Measurements from ENCODE around the gene JHY. TPM values are rescaled to one million over a fixed set of nuclear protein-coding genes. Genes with fewer than 3 reads are reported as not detected.
A peak's percentile ranks its signal among the peaks of the same experiment; 100 is the strongest.

Gene JHY
- total RNA-seq, result 1 to 10 TPM; 3.1 to 3.2 TPM

DNA sequence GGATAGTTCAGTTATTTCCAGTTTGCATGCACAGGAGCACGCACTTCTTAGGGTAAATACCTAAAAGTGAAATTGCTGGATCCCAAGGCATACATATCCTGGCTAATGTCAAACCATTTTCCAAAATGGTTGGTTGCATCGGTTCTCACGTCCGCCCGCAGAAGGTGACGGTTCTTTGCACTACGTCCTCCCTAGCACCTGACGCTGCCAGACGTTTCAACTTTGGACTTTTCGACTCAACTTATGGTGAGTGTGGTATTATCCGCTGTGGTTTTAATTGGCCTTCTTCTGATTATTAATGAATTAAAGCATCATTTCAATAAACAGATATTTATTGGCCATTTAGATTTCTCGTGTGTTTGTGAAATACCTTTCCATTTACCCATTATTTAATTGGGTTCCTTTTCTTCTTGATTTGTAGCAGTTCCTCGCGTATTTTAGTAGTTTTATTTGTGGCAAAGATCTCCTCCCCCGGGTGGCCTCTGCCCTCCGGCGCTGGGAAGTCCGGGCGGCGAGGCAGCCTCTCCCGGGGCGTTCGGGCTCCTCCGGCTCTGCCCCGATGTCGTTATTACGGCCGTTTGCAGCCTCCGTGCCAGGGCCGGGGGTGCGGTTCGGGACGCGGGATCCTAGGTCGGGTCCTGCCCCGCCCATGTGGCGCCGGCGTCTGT is at the start of gene JHY:
Gene JHY (plus strand): TSS at position 571 of the 668 bp plus-strand sequence. CDS start 3,091 bp downstream, outside the sequence.
- Mint-ChIP-seq H3K4me1 (peaks cover 32% of the 10 kb centered on the region), H3K36me3 (peaks cover 6% of the 10 kb centered on the region), H3K27me3 (no peaks in the 10 kb centered on the region), H3K9me3 (no peaks in the 10 kb centered on the region), H3K4me3 (peak within 1 kb of the TSS; percentile 86), H3K27ac (peak within 1 kb of the TSS; percentile 85)
- DNase-seq, result no peak

GRCh38 chr11:122833846-122834464 is 48.6 kb upstream of the JHY start:
- Mint-ChIP-seq H3K4me1 (peaks cover 48% of the 10 kb centered on the region), H3K27me3 (no peaks in the 10 kb centered on the region), H3K4me3 (no peak overlapping the region), H3K27ac (no peak overlapping the region), H3K36me3 (no peaks in the 10 kb centered on the region), H3K9me3 (peaks cover 8% of the 10 kb centered on the region)
- no peak for DNase-seq

- Mint-ChIP-seq H3K27ac (no peak overlapping the region), H3K4me1 (peaks cover 59% of the 10 kb centered on the region), H3K36me3 (peaks cover 10% of the 10 kb centered on the region), H3K4me3 (no peak overlapping the region), H3K27me3 (no peaks in the 10 kb centered on the region), H3K9me3 (peaks cover 8% of the 10 kb centered on the region)
- DNase-seq, result no peak
Measured at GRCh38 chr11:122836916-122837315, 45.6 kb upstream of the JHY start.

GRCh38 chr11:122837528-122838346 is 44.8 kb upstream of the JHY start:
- Mint-ChIP-seq H3K9me3 (peaks cover 8% of the 10 kb centered on the region), H3K27me3 (no peaks in the 10 kb centered on the region), H3K27ac (peak overlapping the region; percentile 89), H3K4me3 (peak overlapping the region; percentile 82), H3K4me1 (peaks cover 59% of the 10 kb centered on the region), H3K36me3 (peaks cover 16% of the 10 kb centered on the region)
- no peak for DNase-seq

DNA sequence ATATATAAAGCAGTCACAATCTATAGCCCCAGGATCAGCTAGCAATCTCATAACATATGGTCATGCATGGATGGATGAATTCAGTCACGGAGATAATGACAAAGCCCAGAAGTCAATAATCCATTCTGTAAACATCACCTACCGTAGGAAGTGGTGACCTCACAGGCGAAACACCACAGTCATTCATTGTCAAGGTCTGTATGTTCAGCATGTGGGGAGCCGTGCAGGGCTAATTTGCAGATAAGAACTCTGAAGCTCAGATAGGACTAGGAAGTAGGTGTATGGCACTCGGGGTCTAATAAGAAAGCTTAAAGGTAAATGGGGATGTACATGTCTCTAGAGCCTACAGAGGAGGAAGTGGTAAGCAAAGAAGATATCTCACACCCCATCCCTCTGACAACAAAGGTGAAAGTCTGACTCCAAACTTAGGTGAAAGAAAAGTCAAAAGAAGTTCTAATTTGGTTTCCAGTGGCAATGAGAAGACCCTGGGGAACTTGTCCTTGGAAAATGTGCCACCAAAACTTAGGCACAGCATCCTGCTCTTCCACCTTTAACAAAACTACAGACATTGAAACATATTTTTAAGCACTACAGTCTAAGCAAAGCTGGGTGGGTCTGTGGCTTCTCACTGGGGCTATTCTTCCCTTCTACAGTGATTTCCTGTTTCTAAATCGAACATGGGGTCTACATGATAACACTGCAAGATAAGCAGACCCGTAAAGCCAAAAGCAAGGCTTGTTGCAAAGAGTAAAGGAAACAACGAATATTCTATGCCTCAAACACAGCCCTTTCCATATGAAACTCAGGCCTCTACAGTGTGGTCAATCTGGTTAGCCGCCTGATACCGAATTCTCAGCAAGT is 39.0 kb upstream of the JHY start:
- DNase-seq, result peak; percentile 61
- peak overlapping the region; percentile 95 for H3K27ac Mint-ChIP-seq
- peaks cover 4% of the 10 kb centered on the region for H3K9me3 Mint-ChIP-seq
- H3K36me3 Mint-ChIP-seq, result peaks cover 45% of the 10 kb centered on the region
- peak overlapping the region; percentile 74 for H3K4me3 Mint-ChIP-seq
- no peaks in the 10 kb centered on the region for H3K27me3 Mint-ChIP-seq
- H3K4me1 Mint-ChIP-seq, result peaks cover 75% of the 10 kb centered on the region

GRCh38 chr11:122847466-122847865 is 35.1 kb upstream of the JHY start:
- DNase-seq, result no peak
- Mint-ChIP-seq H3K27ac (peak overlapping the region; percentile 99), H3K4me3 (peak overlapping the region; percentile 46), H3K36me3 (peaks cover 54% of the 10 kb centered on the region), H3K4me1 (peaks cover 93% of the 10 kb centered on the region), H3K9me3 (peaks cover 4% of the 10 kb centered on the region), H3K27me3 (no peaks in the 10 kb centered on the region)

- DNase-seq, result no peak
- H3K4me1 Mint-ChIP-seq, result peaks cover 92% of the 10 kb centered on the region
- peak overlapping the region; percentile 99 for H3K27ac Mint-ChIP-seq
Measured at GRCh38 chr11:122848186-122848585, 34.4 kb upstream of the JHY start.

DNA sequence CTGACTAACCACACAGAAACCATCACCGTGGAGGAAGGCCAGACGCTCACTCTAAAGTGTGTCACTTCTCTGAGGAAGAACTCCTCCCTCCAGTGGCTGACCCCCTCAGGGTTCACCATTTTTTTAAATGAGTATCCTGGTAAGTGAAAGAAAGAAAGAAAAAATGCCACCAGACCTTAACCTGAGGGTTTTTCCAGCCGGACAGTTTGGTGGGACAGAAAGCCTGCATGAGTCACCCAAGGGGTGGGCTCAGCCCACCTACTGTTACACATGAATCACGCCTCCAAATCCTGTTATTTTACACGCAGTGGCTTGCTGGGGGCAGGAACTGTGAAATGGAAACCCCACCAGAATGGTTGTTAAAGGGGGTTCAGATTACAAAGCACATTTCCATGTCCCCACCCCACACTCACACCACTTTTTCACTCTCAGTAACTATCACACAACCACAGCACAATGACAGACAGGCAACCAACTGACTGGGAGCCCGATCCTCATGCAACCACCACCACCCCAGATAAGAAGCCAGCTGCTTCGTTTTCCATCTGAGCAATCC is 32.4 kb upstream of the JHY start:
- Mint-ChIP-seq H3K36me3 (peaks cover 49% of the 10 kb centered on the region), H3K27ac (peak overlapping the region; percentile 99), H3K9me3 (peaks cover under 1% of the 10 kb centered on the region), H3K27me3 (no peaks in the 10 kb centered on the region), H3K4me1 (peaks cover 82% of the 10 kb centered on the region), H3K4me3 (peak overlapping the region; percentile 77)
- DNase-seq, result peak; percentile 82

More at GRCh38 chr11:122848186-122848585, 34.4 kb upstream of the JHY start:
- Mint-ChIP-seq H3K27me3 (no peaks in the 10 kb centered on the region), H3K36me3 (peaks cover 55% of the 10 kb centered on the region), H3K9me3 (peaks cover 4% of the 10 kb centered on the region), H3K4me3 (no peak overlapping the region)

DNA sequence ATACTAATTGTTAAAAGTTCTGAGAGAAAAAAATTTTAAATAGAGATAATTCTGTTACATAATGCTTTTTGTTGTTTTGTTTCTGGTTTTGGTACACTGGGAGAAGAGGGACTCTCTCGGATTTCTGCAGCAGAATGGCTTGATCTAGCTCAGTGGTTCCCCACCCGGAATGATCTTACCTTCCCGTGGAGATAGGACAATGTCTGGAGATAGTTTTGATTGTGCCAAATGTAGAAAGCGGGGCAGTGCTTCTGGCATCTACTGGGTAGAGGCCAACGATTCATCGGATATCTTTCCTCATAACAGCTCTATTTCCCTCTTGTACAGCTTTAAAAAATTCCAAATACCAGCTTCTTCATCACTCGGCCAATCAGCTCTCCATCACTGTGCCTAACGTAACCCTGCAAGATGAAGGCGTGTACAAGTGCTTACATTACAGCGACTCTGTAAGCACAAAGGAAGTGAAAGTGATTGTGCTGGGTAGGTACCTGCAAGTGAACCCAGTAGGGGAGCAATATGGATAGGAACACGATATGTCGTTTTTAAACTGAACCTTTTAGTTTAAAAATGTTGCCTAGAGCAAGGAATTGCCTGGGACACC is 31.1 kb upstream of the JHY start:
- no peak for DNase-seq
- Mint-ChIP-seq H3K36me3 (peaks cover 51% of the 10 kb centered on the region), H3K27ac (peak overlapping the region; percentile 86), H3K27me3 (no peaks in the 10 kb centered on the region), H3K9me3 (no peaks in the 10 kb centered on the region), H3K4me1 (peaks cover 84% of the 10 kb centered on the region), H3K4me3 (peak overlapping the region; percentile 50)

GRCh38 chr11:122852074-122852795 is 30.3 kb upstream of the JHY start:
- peaks cover 48% of the 10 kb centered on the region for H3K36me3 Mint-ChIP-seq

DNA sequence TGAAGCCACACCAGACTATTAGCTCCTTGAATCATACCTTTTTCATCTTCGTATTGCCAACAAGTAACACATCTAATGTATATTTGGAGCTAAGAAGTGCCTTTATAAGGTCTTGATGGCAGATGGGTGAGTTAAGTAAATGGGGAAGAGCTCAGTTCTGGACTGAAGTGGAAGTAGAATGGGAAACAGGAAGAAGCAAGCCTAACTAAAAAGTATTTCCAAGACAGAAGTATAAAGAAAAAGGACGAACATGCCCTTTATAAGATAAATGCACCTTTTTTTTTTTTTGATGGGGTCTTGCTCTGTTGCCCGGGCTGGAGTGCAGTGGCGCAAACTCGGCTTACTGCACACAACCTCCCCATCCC is 29.8 kb upstream of the JHY start:
- H3K4me1 Mint-ChIP-seq, result peaks cover 83% of the 10 kb centered on the region
- no peak for DNase-seq
- peak overlapping the region; percentile 50 for H3K4me3 Mint-ChIP-seq
- H3K27me3 Mint-ChIP-seq, result no peaks in the 10 kb centered on the region
- peaks cover 49% of the 10 kb centered on the region for H3K36me3 Mint-ChIP-seq
- H3K27ac Mint-ChIP-seq, result peak overlapping the region; percentile 86
- H3K9me3 Mint-ChIP-seq, result no peaks in the 10 kb centered on the region

More at GRCh38 chr11:122852074-122852795, 30.3 kb upstream of the JHY start:
- DNase-seq, result peak; percentile 58
- Mint-ChIP-seq H3K4me3 (peak overlapping the region; percentile 50), H3K4me1 (peaks cover 84% of the 10 kb centered on the region), H3K9me3 (no peaks in the 10 kb centered on the region), H3K27me3 (no peaks in the 10 kb centered on the region), H3K27ac (peak overlapping the region; percentile 86)

- H3K27me3 Mint-ChIP-seq, result no peaks in the 10 kb centered on the region
- no peak overlapping the region for H3K4me3 Mint-ChIP-seq
- H3K27ac Mint-ChIP-seq, result peak overlapping the region; percentile 82
- no peaks in the 10 kb centered on the region for H3K9me3 Mint-ChIP-seq
- H3K36me3 Mint-ChIP-seq, result peaks cover 53% of the 10 kb centered on the region
- no peak for DNase-seq
- H3K4me1 Mint-ChIP-seq, result peaks cover 80% of the 10 kb centered on the region
Measured at GRCh38 chr11:122853261-122853660, 29.3 kb upstream of the JHY start.

- peaks cover 75% of the 10 kb centered on the region for H3K4me1 Mint-ChIP-seq
- H3K27ac Mint-ChIP-seq, result peak overlapping the region; percentile 82
- DNase-seq, result no peak
- no peaks in the 10 kb centered on the region for H3K27me3 Mint-ChIP-seq
- peaks cover 54% of the 10 kb centered on the region for H3K36me3 Mint-ChIP-seq
- no peak overlapping the region for H3K4me3 Mint-ChIP-seq
- H3K9me3 Mint-ChIP-seq, result no peaks in the 10 kb centered on the region
Measured at GRCh38 chr11:122853971-122854446, 28.6 kb upstream of the JHY start.

Data from activated naive CD8-positive, alpha-beta T cell treated with anti-CD3 and anti-CD28 coated beads for 36 hours (primary cell).